Neuronal stem cell (in vitro differentiated cells): ENCODE measurements around the gene RCOR3. TPM values are rescaled to one million over a fixed set of nuclear protein-coding genes. Genes with fewer than 3 reads are reported as not detected.

ENCODE experiments used
- DNase-seq: peaks from one replicate; pipeline ENCODE4 v3.0.0-alpha.2; 2013; ENCODE audit warnings: low spot score
- H2AFZ ChIP-seq: one replicate; pipeline ENCODE4 v1.6.1; 2013; ENCODE audit warnings: mild to moderate bottlenecking, low read length, inconsistent platforms
- H2AK5ac ChIP-seq: 2 replicates; pipeline ENCODE4 v1.6.1; 2013; ENCODE audit warnings: low read depth, mild to moderate bottlenecking, inconsistent platforms, low read length, moderate library complexity, mixed read lengths
- H2BK120ac ChIP-seq: 2 replicates; pipeline ENCODE4 v1.6.1; 2013; ENCODE audit warnings: low read depth, mild to moderate bottlenecking, inconsistent platforms, low read length, moderate library complexity, mixed read lengths
- H2BK12ac ChIP-seq: one replicate; pipeline ENCODE4 v1.6.1; 2013; ENCODE audit warnings: low read length, inconsistent platforms
- H2BK15ac ChIP-seq: 2 replicates; pipeline ENCODE4 v1.6.1; 2013; ENCODE audit warnings: mild to moderate bottlenecking, low read length, inconsistent platforms, mixed read lengths
- H2BK5ac ChIP-seq: one replicate; pipeline ENCODE4 v1.6.1; 2013; ENCODE audit warnings: inconsistent platforms, mild to moderate bottlenecking, low read length, moderate library complexity
- H3K14ac ChIP-seq: one replicate; pipeline ENCODE4 v1.6.1; 2013; ENCODE audit warnings: low read length, inconsistent platforms
- H3K18ac ChIP-seq: 2 replicates; pipeline ENCODE4 v1.6.1; 2013; ENCODE audit warnings: low read length, inconsistent platforms
- H3K23ac ChIP-seq: 2 replicates; pipeline ENCODE4 v1.6.1; 2013; ENCODE audit warnings: low read depth, mild to moderate bottlenecking, mixed read lengths, low read length, inconsistent platforms; ENCODE audit not compliant: poor library complexity
- H3K27ac ChIP-seq: replicated peaks from 3 replicates; pipeline ENCODE4 v1.5.1; 2013; ENCODE audit warnings: low read length, inconsistent platforms
- H3K27me3 ChIP-seq, 3 experiments: 2 replicates each; pipeline ENCODE4 v1.6.1; 2013; ENCODE audit warnings: low read length in 3 of 3, mild to moderate bottlenecking in 2 of 3, inconsistent platforms in 1 of 3, low read depth in 1 of 3, mixed read lengths in 1 of 3, moderate library complexity in 1 of 3; ENCODE audit not compliant: control insufficient read depth in 3 of 3, insufficient read depth in 3 of 3
- H3K36me3 ChIP-seq, 2 donors: replicated peaks in 1 of 2; 2 replicates each; pipeline ENCODE4 v1.6.1; 2013; ENCODE audit warnings: low read length in 2 of 2; ENCODE audit not compliant: control insufficient read depth in 2 of 2, insufficient read depth in 2 of 2
- H3K4ac ChIP-seq: 2 replicates; pipeline ENCODE4 v1.6.1; 2013; ENCODE audit warnings: inconsistent platforms, mild to moderate bottlenecking, low read length, moderate library complexity
- H3K4me1 ChIP-seq, 2 donors: 1 replicate in 1 of 2; 2 replicates in 1 of 2; pipeline ENCODE4 v1.6.1; 2013; ENCODE audit warnings: low read length in 2 of 2, low read depth in 1 of 2; ENCODE audit not compliant: control insufficient read depth in 2 of 2, insufficient read depth in 1 of 2
- H3K4me2 ChIP-seq: one replicate; pipeline ENCODE4 v1.6.1; 2013; ENCODE audit warnings: mild to moderate bottlenecking, low read length, inconsistent platforms; ENCODE audit not compliant: insufficient read depth, poor library complexity, severe bottlenecking
- H3K4me3 ChIP-seq, 2 donors: 2 replicates each; pipeline ENCODE4 v1.5.1; 2013; ENCODE audit warnings: low read length in 2 of 2, mild to moderate bottlenecking in 2 of 2, inconsistent platforms in 1 of 2, moderate library complexity in 1 of 2
- H3K79me1 ChIP-seq: one replicate; pipeline ENCODE4 v1.6.1; 2013; ENCODE audit warnings: low read depth, mild to moderate bottlenecking, inconsistent platforms, low read length, moderate library complexity
- H3K9ac ChIP-seq: one replicate; pipeline ENCODE4 v1.6.1; 2013; ENCODE audit warnings: mild to moderate bottlenecking, low read depth, low read length, inconsistent platforms; ENCODE audit not compliant: poor library complexity
- H3K9me3 ChIP-seq, 2 donors: replicated peaks in 1 of 2; 2 replicates each; pipeline versions ENCODE3 to v1.6.1; 2013; ENCODE audit warnings: low read length in 2 of 2, mild to moderate bottlenecking in 2 of 2, inconsistent platforms in 1 of 2, low read depth in 1 of 2, mixed read lengths in 1 of 2, moderate library complexity in 1 of 2; ENCODE audit not compliant: control insufficient read depth in 2 of 2, insufficient read depth in 1 of 2
- H4K8ac ChIP-seq: one replicate; pipeline ENCODE4 v1.6.1; 2013; ENCODE audit warnings: low read depth, mild to moderate bottlenecking, inconsistent platforms, low read length, moderate library complexity
- H4K91ac ChIP-seq: one replicate; pipeline ENCODE4 v1.6.1; 2013; ENCODE audit warnings: low read length, low read depth, mild to moderate bottlenecking, inconsistent platforms; ENCODE audit not compliant: poor library complexity
- WGBS, 2 donors: extraction: QIAGEN DNeasy Blood & Tissue Kit; methylation state at CpG; one replicate each; pipeline ENCODE4 v1.1.7; 2013; ENCODE audit warnings: missing lambda C conversion rate in 2 of 2, mixed read lengths in 1 of 2; ENCODE audit not compliant: insufficient read length in 2 of 2, insufficient replicate concordance in 1 of 2; ENCODE audit errors: extremely low coverage in 2 of 2; 5-methylcytosine and 5-hydroxymethylcytosine counted together
- polyA plus RNA-seq, 2 experiments: library from polyadenylated mRNA; stranded (reverse); fragments of 200-250 nt; gene quantifications; one replicate each; pipeline ENCODE4 v1.2.3, GENCODE V29; 2013

Gene RCOR3
- 26.0 TPM for polyA plus RNA-seq (2013, experiment 1 of 2)
- 26.8 TPM for polyA plus RNA-seq (2013, experiment 2 of 2)

DNA sequence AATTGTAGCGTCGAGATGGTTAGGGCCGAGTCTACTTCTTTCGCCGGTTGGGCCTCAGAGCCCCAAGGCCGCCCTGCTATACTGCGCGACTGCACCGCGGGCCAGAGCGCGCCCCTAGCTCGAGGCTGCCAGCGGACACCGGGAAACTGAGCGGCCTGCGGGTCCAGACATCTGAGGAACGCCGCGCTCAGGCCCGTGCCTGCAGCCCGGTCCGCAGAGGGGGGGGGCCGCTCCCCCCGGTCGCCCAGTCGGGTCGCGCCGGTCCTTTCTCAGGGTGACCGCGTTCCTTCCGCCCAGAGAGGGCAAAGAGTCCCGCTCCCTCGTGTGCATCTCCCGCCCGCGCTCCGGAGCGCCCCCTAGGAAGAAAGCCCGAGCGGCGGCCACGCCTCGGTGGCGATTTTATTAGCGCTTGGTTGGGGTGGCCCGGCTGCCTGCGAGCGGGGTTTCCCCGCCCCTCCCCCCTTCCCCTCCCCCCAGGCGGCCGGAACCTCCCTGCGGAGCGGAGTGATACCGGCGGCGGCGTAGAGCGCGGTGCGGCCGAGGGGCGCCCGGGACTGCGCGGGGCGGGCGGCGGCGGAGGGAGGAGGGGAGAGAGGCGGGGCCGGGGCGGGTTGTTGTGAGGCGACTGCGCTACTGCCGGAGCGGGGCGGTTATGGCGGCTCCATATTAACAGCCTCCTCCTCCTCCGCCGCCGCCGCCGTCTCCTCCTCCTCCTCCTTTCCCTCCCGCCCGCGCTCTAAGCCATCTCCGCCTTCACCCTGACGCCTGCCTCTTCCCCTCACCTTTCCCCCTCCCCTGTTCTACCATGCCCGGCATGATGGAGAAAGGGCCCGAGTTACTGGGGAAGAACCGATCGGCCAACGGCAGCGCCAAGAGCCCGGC, at the start of gene RCOR3:
TSS of gene RCOR3 (plus strand) at position 611 of the 882 bp plus-strand sequence. CDS start at position 806, 195 bp downstream.
- Histone ChIP-seq H3K4me2 (peak within 1 kb of the TSS; percentile 91), H3K27me3 (no peaks in the 10 kb centered on the region), H3K14ac (peak within 1 kb of the TSS; percentile 100), H3K36me3 (peaks cover 0 to 18% of the 10 kb centered on the region in 2 donors), H3K18ac (peak within 1 kb of the TSS; percentile 100), H3K23ac (peak within 1 kb of the TSS; percentile 100), H4K8ac (peak within 1 kb of the TSS; percentile 92), H2AFZ (peak within 1 kb of the TSS; percentile 100), H2BK12ac (peak within 1 kb of the TSS; percentile 73), H2BK120ac (peak within 1 kb of the TSS; percentile 99), H3K4me1 (peaks cover 0 to 5% of the 10 kb centered on the region in 2 donors), H2BK15ac (peak within 1 kb of the TSS; percentile 67), H2BK5ac (peak within 1 kb of the TSS; percentile 98), H3K9ac (peak within 1 kb of the TSS; percentile 100), H4K91ac (peak within 1 kb of the TSS; percentile 97), H3K79me1 (no peaks in the 10 kb centered on the region), H3K4me3 (peak within 1 kb of the TSS; percentile 99), H3K27ac (peak within 1 kb of the TSS; percentile 100), H3K4ac (peak within 1 kb of the TSS; percentile 100), H3K9me3 (no peaks in the 10 kb centered on the region), H2AK5ac (peak within 1 kb of the TSS; percentile 98)
- no CpG with 5 or more reads among the region's 97 CpGs for WGBS, 2 donors
- peak; percentile 95 for DNase-seq

DNA sequence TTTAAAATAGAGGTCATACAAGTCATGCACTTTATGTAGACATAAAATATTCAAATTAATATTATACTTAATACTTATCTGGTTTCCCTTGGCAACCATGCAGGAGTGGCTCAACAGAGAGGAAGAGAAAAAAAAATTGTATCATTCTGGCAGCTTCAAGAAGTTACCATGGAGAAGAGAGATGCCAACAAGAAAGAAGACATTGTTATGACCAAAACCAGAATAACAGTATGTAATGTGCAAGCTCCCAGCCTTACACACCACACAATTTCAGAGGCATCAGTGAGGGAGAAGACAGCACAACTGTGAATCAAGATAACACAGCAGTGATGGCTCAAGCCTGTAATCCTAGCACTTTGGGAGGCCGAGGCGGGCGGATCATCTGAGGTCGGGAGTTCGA, 49.1 kb upstream of the RCOR3 start:
- no CpG with 5 or more reads among the region's 5 CpGs for WGBS, 2 donors

DNA sequence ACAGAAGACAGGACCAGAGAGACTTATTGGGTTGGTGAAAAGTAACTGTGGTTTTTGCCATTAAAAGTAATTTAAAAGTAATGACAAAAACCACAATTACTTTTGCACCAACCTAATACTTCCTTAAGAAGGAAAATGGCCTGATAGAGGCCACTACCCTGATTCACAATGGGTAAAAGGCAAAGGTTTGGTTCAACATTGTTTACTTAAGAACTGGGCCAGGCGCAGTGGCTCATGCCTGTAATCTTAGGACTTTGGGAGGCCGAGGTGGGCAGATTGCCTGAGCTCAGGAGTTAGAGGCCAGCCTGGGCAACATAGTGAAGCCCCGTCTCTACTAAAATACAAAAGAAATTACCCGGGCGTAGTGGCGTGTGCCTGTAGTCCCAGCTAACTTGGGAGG, 48.2 kb upstream of the RCOR3 start:
- H3K9ac ChIP-seq, result no peak overlapping the region
- H3K4me3 ChIP-seq, result no peak overlapping the region
- H3K36me3 ChIP-seq, result no peaks in the 10 kb centered on the region
- H3K4me2 ChIP-seq, result no peak overlapping the region
- no peak overlapping the region for H4K8ac ChIP-seq
- no peaks in the 10 kb centered on the region for H3K79me1 ChIP-seq
- no peak overlapping the region for H2BK5ac ChIP-seq
- no peak overlapping the region for H2BK120ac ChIP-seq
- no CpG with 5 or more reads among the region's 6 CpGs for WGBS, 2 donors
- H3K14ac ChIP-seq, result no peak overlapping the region
- no peaks in the 10 kb centered on the region for H3K9me3 ChIP-seq
- no peak for DNase-seq
- peaks cover 0 to 1% (median 0%) of the 10 kb centered on the region in 3 experiments for H3K27me3 ChIP-seq
- H3K23ac ChIP-seq, result no peak overlapping the region
- no peaks in the 10 kb centered on the region for H3K4me1 ChIP-seq
- H2AFZ ChIP-seq, result no peak overlapping the region
- H4K91ac ChIP-seq, result no peak overlapping the region
- no peak overlapping the region for H2BK12ac ChIP-seq
- H3K27ac ChIP-seq, result no peak overlapping the region
- no peak overlapping the region for H3K18ac ChIP-seq
- H2BK15ac ChIP-seq, result no peak overlapping the region
- no peak overlapping the region for H3K4ac ChIP-seq
- no peak overlapping the region for H2AK5ac ChIP-seq

More for the DNA sequence above, 49.1 kb upstream of the RCOR3 start:
- Histone ChIP-seq H3K14ac (no peak overlapping the region), H3K18ac (no peak overlapping the region), H3K4me3 (no peak overlapping the region), H2BK12ac (no peak overlapping the region), H4K91ac (no peak overlapping the region), H3K36me3 (no peaks in the 10 kb centered on the region), H3K23ac (no peak overlapping the region), H2AFZ (no peak overlapping the region), H3K9ac (no peak overlapping the region), H3K27ac (no peak overlapping the region), H2BK15ac (no peak overlapping the region), H3K79me1 (no peaks in the 10 kb centered on the region), H3K27me3 (no peaks in the 10 kb centered on the region), H3K4me1 (no peaks in the 10 kb centered on the region), H3K9me3 (no peaks in the 10 kb centered on the region), H3K4ac (no peak overlapping the region), H3K4me2 (no peak overlapping the region), H4K8ac (no peak overlapping the region), H2BK120ac (no peak overlapping the region), H2AK5ac (no peak overlapping the region), H2BK5ac (no peak overlapping the region)
- DNase-seq, result no peak

DNA sequence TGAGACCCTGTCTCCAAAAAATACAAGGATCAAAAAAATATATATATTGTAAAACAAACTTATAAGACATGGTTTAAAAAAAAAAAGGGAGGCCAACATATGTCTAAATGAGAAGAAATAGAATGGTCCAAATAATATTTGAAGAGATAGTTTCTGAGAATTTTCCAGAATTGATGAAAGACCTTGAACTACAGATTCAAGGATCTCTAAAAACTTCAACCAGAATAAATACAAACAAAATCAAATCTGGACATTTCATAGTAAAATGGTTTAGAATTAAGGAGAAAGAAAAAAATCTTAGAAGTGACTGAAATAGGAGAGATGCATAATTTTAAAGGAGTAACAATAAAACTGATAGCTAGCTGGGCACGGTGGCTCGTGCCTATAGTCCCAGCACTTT, 45.5 kb upstream of the RCOR3 start:
- Histone ChIP-seq H3K36me3 (no peaks in the 10 kb centered on the region), H3K4me3 (no peak overlapping the region), H2BK15ac (no peak overlapping the region), H2BK120ac (no peak overlapping the region), H3K4ac (no peak overlapping the region), H2BK5ac (no peak overlapping the region), H2BK12ac (no peak overlapping the region), H3K9me3 (no peaks in the 10 kb centered on the region), H3K79me1 (no peaks in the 10 kb centered on the region), H4K8ac (no peak overlapping the region), H3K27me3 (peaks cover 0 to 7% (median 0%) of the 10 kb centered on the region in 3 experiments), H3K4me2 (no peak overlapping the region), H3K9ac (no peak overlapping the region), H3K23ac (no peak overlapping the region), H3K18ac (no peak overlapping the region), H3K27ac (no peak overlapping the region), H2AK5ac (no peak overlapping the region), H3K4me1 (no peaks in the 10 kb centered on the region), H4K91ac (no peak overlapping the region), H3K14ac (no peak overlapping the region), H2AFZ (no peak overlapping the region)
- WGBS, 2 donors, result no CpG with 5 or more reads among the region's 2 CpGs
- no peak for DNase-seq
